NCI-H446 (cell line): ENCODE results near the gene ZNF236.

Source experiments
- DNase-seq, 2 experiments: peaks; one replicate each; lab custom pipeline; 2025; lab: John Stamatoyannopoulos, UW

Gene ZNF236

GRCh38 chr18:76973520-76974266, 151.3 kb downstream of the ZNF236 start:
- DNase-seq, result no peak

GRCh38 chr18:76974386-76974785, 152.0 kb downstream of the ZNF236 start:
- DNase-seq, result no peak

- no peak for DNase-seq
Measured at GRCh38 chr18:76975577-76976110, 153.3 kb downstream of the ZNF236 start.

- no peak for DNase-seq
Measured at GRCh38 chr18:76977108-76977621, 154.8 kb downstream of the ZNF236 start.

- no peak for DNase-seq
Measured at GRCh38 chr18:76977684-76978232, 155.4 kb downstream of the ZNF236 start.

GRCh38 chr18:76978616-76979015, 156.3 kb downstream of the ZNF236 start:
- DNase-seq, result no peak

- no peak for DNase-seq
Measured at GRCh38 chr18:76979111-76979751, 156.9 kb downstream of the ZNF236 start.

GRCh38 chr18:76979906-76980305, 157.5 kb downstream of the ZNF236 start:
- no peak for DNase-seq

GRCh38 chr18:76980663-76981395, 158.5 kb downstream of the ZNF236 start:
- DNase-seq, result no peak

GRCh38 chr18:76981396-76981968, 159.1 kb downstream of the ZNF236 start:
- DNase-seq, result no peak

- no peak for DNase-seq
Measured at GRCh38 chr18:76982038-76982437, 159.7 kb downstream of the ZNF236 start.

- peak; percentile 16 to 69 for DNase-seq
Measured at GRCh38 chr18:76982841-76983583, 160.7 kb downstream of the ZNF236 start.

GRCh38 chr18:76983613-76984051, 161.3 kb downstream of the ZNF236 start:
- no peak for DNase-seq

GRCh38 chr18:76984193-76985155, 162.1 kb downstream of the ZNF236 start:
- DNase-seq, result no peak

GRCh38 chr18:76985156-76985950, 163.0 kb downstream of the ZNF236 start:
- no peak for DNase-seq

- no peak for DNase-seq
Measured at GRCh38 chr18:76985951-76986236, 163.5 kb downstream of the ZNF236 start.

GRCh38 chr18:76986406-76986805, 164.0 kb downstream of the ZNF236 start:
- peak in 1 of 2 experiments; percentile 22 for DNase-seq

GRCh38 chr18:76988031-76988826, 165.9 kb downstream of the ZNF236 start:
- no peak for DNase-seq
